MM.1S (cell line): ENCODE results near the gene NRK.

Experiments
- EZH2 ChIP-seq: fragments of 300-600 bp; sonication (generic); optimal IDR thresholded peaks from 2 replicates; pipeline ENCODE3; 2017; ENCODE audit warnings: low read depth, mild to moderate bottlenecking, antibody characterized with exemption, low read length, mixed read lengths
- EZH2phosphoT487 ChIP-seq: fragments of 300-600 bp; sonication (generic); IDR thresholded peaks from 2 replicates; pipeline ENCODE4 v1.6.1; 2018; ENCODE audit warnings: antibody characterized with exemption, low read length
- TF ChIP-seq, protein P1 (sequence below): fragments of 300-600 bp; sonication (generic); IDR thresholded peaks from 2 replicates; pipeline ENCODE4 v1.5.1; 2016; ENCODE audit warnings: antibody characterized with exemption, low read length, mixed read lengths

DNA sequence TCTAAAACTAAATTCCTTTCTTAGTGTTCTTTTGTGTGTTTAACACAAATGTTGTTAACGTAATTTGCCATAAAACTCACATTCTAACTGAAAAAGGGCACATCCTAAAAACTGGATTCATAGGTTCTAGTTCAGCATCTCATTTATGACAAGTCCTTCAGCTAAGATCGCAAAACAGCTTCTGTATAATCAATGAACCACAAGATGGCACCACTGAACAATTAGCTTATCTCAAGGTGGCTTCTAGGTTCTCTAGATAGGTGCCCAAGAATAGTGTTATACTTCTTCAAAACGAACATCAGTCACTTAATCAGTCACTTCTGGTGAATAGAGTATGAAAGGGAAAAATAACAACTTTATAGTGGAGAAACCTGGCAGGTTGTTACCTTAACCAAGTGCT, 54.3 kb downstream of the NRK start:
- TF ChIP-seq, protein P1, sequence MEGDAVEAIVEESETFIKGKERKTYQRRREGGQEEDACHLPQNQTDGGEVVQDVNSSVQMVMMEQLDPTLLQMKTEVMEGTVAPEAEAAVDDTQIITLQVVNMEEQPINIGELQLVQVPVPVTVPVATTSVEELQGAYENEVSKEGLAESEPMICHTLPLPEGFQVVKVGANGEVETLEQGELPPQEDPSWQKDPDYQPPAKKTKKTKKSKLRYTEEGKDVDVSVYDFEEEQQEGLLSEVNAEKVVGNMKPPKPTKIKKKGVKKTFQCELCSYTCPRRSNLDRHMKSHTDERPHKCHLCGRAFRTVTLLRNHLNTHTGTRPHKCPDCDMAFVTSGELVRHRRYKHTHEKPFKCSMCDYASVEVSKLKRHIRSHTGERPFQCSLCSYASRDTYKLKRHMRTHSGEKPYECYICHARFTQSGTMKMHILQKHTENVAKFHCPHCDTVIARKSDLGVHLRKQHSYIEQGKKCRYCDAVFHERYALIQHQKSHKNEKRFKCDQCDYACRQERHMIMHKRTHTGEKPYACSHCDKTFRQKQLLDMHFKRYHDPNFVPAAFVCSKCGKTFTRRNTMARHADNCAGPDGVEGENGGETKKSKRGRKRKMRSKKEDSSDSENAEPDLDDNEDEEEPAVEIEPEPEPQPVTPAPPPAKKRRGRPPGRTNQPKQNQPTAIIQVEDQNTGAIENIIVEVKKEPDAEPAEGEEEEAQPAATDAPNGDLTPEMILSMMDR, result peak; percentile 45
- TF ChIP-seq EZH2phosphoT487 (no peak), EZH2 (no peak)
